Measurements from ENCODE around the gene SLC9A3.

The SLC9A3 gene

DNA sequence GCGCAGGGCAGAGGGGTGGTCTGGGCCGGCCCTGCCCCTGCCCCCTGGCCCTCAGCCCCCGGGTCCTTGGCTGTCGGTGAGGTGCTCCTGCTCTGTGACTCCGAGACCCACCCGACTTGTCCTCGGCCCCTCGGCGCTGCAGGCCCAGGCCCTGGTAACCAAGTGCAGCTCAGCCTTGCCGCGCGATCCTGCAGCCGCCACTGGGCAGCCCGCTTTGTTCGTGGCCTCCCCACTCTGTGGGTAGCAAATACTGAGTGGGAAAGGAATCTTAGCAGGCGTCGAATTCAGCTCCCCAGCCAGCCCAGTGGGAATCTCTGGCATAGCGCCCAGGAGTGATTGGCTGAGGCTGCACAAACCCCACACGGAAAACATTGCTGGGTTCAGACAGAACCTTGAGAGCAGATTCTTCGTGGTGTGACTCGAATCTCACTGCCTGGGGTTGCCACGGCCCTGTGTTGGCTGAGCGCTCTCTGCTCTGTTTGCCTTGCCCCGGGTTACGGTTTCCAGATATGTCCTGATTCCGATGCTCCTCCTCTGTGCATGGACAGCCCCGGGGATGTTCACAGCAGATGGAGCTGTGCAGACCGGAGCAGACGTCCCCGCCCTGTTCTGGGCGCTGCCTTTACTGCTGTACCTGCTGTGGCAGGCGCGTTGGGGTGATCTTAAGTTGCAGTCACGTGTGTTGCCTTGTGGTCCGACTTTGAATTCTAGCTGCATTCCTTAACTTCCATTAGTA is 94.6 kb downstream of the SLC9A3 start:
- Histone ChIP-seq H3K27me3 (ENCODE audit: control insufficient read depth, low read length) (no peaks in the 10 kb centered on the region), H3K36me3 (ENCODE audit: control insufficient read depth, low read length) (peaks cover 48% of the 10 kb centered on the region), H3K4me2 (ENCODE audit: low read length) (peak overlapping the region; percentile 13; the same call in 1 of the 2 replicates), H3F3A (ENCODE audit: control insufficient read depth, insufficient read depth) (no peaks in the 10 kb centered on the region), H3K79me2 (ENCODE audit: control insufficient read depth, low read length) (no peaks in the 10 kb centered on the region), H4K20me1 (ENCODE audit: control insufficient read depth, insufficient read depth, low read depth, low read length) (no peaks in the 10 kb centered on the region), H3K27ac (ENCODE audit: low read depth, low read length) (no peak overlapping the region; the same call in 1 of the 2 replicates), H3K4me1 (ENCODE audit: control insufficient read depth, low read length) (peaks cover 45% of the 10 kb centered on the region), H3K9me3 (ENCODE audit: control insufficient read depth, insufficient read depth, low read length) (no peaks in the 10 kb centered on the region), H3K4me3 (ENCODE audit: low read length) (no peak overlapping the region), H3K9me2 (replicated peaks; ENCODE audit: control insufficient read depth, low read length) (no peaks in the 10 kb centered on the region)
- TF ChIP-seq EZH2phosphoT487 (IDR thresholded peaks at IDR 0.05; ENCODE audit: borderline replicate concordance, low read length), result no peak
- TF ChIP-seq, protein P1, sequence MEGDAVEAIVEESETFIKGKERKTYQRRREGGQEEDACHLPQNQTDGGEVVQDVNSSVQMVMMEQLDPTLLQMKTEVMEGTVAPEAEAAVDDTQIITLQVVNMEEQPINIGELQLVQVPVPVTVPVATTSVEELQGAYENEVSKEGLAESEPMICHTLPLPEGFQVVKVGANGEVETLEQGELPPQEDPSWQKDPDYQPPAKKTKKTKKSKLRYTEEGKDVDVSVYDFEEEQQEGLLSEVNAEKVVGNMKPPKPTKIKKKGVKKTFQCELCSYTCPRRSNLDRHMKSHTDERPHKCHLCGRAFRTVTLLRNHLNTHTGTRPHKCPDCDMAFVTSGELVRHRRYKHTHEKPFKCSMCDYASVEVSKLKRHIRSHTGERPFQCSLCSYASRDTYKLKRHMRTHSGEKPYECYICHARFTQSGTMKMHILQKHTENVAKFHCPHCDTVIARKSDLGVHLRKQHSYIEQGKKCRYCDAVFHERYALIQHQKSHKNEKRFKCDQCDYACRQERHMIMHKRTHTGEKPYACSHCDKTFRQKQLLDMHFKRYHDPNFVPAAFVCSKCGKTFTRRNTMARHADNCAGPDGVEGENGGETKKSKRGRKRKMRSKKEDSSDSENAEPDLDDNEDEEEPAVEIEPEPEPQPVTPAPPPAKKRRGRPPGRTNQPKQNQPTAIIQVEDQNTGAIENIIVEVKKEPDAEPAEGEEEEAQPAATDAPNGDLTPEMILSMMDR (IDR thresholded peaks at IDR 0.05; ENCODE audit: low read depth, low read length, poor library complexity, severe bottlenecking), result no peak

DNA sequence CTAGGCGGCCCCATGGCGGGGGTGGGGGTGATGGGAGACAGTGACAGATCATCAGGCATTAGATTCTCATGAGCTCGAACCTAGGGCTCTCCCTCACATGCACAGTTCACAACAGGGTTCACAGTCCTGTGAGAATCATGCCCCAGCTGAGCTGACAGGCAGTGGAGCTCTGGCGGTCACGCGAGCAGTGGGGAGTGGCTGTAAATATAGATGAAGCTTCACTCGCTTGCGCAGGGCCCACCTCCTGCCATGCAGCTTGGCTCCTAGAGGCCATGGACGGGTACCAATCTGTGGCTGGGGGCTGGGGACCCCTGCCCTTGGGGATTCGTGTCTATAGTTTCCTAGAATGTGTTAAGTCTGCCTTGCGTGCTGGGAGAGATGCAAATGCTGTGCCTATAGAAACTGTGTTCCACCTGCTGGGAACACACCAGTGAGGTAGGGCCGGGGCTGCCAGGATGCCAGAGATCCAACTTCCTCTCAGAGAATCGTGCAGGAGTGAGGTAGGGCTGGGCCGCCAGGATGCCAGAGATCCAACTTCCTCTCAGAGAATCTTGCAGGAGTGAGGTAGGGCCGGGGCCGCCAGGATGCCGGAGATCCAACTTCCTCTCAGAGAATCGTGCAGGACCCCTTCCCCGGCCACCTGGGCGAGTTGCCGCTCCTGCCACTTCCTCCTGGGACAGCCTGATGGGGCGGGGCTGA is 95.3 kb downstream of the SLC9A3 start:
- H3K9me2 ChIP-seq (replicated peaks; ENCODE audit: control insufficient read depth, low read length), result no peaks in the 10 kb centered on the region
- peaks cover 53% of the 10 kb centered on the region for H3K4me1 ChIP-seq (ENCODE audit: control insufficient read depth, low read length)
- peaks cover 47% of the 10 kb centered on the region for H3K36me3 ChIP-seq (ENCODE audit: control insufficient read depth, low read length)
- H3K27me3 ChIP-seq (ENCODE audit: control insufficient read depth, low read length), result no peaks in the 10 kb centered on the region
- H3F3A ChIP-seq (ENCODE audit: control insufficient read depth, insufficient read depth), result no peaks in the 10 kb centered on the region; the same call in 1 of the 2 replicates
- no peak overlapping the region for H3K27ac ChIP-seq (ENCODE audit: low read depth, low read length)
- H4K20me1 ChIP-seq (ENCODE audit: control insufficient read depth, insufficient read depth, low read depth, low read length), result no peaks in the 10 kb centered on the region
- H3K4me2 ChIP-seq (ENCODE audit: low read length), result no peak overlapping the region
- TF ChIP-seq EZH2phosphoT487 (IDR thresholded peaks at IDR 0.05; ENCODE audit: borderline replicate concordance, low read length), result no peak
- TF ChIP-seq, protein P1 (IDR thresholded peaks at IDR 0.05; ENCODE audit: low read depth, low read length, poor library complexity, severe bottlenecking), result no peak
- no peak overlapping the region for H3K4me3 ChIP-seq (ENCODE audit: low read length)
- no peaks in the 10 kb centered on the region for H3K9me3 ChIP-seq (ENCODE audit: control insufficient read depth, insufficient read depth, low read length)
- H3K79me2 ChIP-seq (ENCODE audit: control insufficient read depth, low read length), result no peaks in the 10 kb centered on the region

DNA sequence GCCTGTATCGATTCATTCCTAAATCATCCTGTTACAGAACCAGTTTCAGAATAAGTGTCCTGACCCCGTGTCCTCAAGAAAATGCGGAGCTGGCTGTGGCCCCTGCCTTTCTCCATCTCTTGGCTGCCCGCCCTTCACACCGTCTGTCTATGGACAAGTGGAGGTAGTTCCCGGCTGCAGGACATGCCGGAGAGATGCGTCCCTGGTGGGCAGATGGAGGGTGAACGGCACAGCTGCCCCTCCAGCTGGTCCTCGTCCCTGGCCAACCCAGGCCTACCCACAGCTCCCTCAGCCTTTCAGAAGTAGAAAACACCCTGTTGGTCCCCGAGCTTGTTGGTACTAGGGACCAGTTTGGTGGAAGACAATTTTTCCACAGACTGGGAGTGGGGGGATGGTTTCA is 96.0 kb downstream of the SLC9A3 start:
- no peaks in the 10 kb centered on the region; the same call in 1 of the 2 replicates for H3F3A ChIP-seq (ENCODE audit: control insufficient read depth, insufficient read depth)
- H3K27ac ChIP-seq (ENCODE audit: low read depth, low read length), result no peak overlapping the region
- no peak overlapping the region for H3K4me3 ChIP-seq (ENCODE audit: low read length)
- peaks cover 59% of the 10 kb centered on the region for H3K4me1 ChIP-seq (ENCODE audit: control insufficient read depth, low read length)
- H3K36me3 ChIP-seq (ENCODE audit: control insufficient read depth, low read length), result peaks cover 53% of the 10 kb centered on the region
- no peaks in the 10 kb centered on the region for H3K27me3 ChIP-seq (ENCODE audit: control insufficient read depth, low read length)
- H4K20me1 ChIP-seq (ENCODE audit: control insufficient read depth, insufficient read depth, low read depth, low read length), result no peaks in the 10 kb centered on the region
- H3K79me2 ChIP-seq (ENCODE audit: control insufficient read depth, low read length), result no peaks in the 10 kb centered on the region
- TF ChIP-seq, protein P1 (IDR thresholded peaks at IDR 0.05; ENCODE audit: low read depth, low read length, poor library complexity, severe bottlenecking), result no peak
- no peak for TF ChIP-seq EZH2phosphoT487 (IDR thresholded peaks at IDR 0.05; ENCODE audit: borderline replicate concordance, low read length)
- H3K9me2 ChIP-seq (replicated peaks; ENCODE audit: control insufficient read depth, low read length), result no peaks in the 10 kb centered on the region
- H3K9me3 ChIP-seq (ENCODE audit: control insufficient read depth, insufficient read depth, low read length), result no peaks in the 10 kb centered on the region
- H3K4me2 ChIP-seq (ENCODE audit: low read length), result no peak overlapping the region
